Heart right ventricle (tissue), 16 donors: ENCODE data around the gene TRIM44. TPM values are rescaled to one million over a fixed set of nuclear protein-coding genes. Genes with fewer than 3 reads are reported as not detected.

Experiments used
- ATAC-seq, 8 donors: fragments of 200-7000 bp; cut with Tn5 transposase; one replicate each; pipeline ENCODE4 v1.9.1; 2020; ENCODE audit warnings: mild to moderate bottlenecking in 8 of 8, moderate library complexity in 8 of 8, moderate number of reproducible peaks in 1 of 8
- DNase-seq, 2 donors: peaks; one replicate each; pipeline ENCODE4 v3.0.0-alpha.2; 2020
- H3K27ac ChIP-seq, 10 donors: fragments of 200-600 bp; sonication (generic) in 2 of 10; one replicate each; pipeline versions ENCODE4 v1.5.0 to v1.8.0; 2020 to 2022; ENCODE audit warnings: mild to moderate bottlenecking in 3 of 10
- H3K27me3 ChIP-seq, 7 donors: fragments of 200-600 bp; one replicate each; pipeline ENCODE4 v1.8.0; 2021 to 2022; ENCODE audit warnings: mild to moderate bottlenecking in 2 of 7
- H3K36me3 ChIP-seq, 9 donors: fragments of 200-600 bp; sonication (generic) in 1 of 9; one replicate each; pipeline versions ENCODE4 v1.5.0 to v1.8.0; 2020 to 2022; ENCODE audit warnings: mild to moderate bottlenecking in 2 of 9
- H3K4me1 ChIP-seq, 9 donors: fragments of 200-600 bp; sonication (generic) in 1 of 9; one replicate each; pipeline versions ENCODE4 v1.5.0 to v1.8.0; 2020 to 2022; ENCODE audit warnings: mild to moderate bottlenecking in 4 of 9
- H3K4me3 ChIP-seq, 10 donors: fragments of 200-600 bp; sonication (generic) in 2 of 10; one replicate each; pipeline versions ENCODE4 v1.5.0 to v1.8.0; 2020 to 2022; ENCODE audit warnings: mild to moderate bottlenecking in 7 of 10, moderate library complexity in 2 of 10
- H3K9me3 ChIP-seq, 11 donors: fragments of 200-600 bp in 10 of 11; sonication (generic) in 2 of 11; one replicate each; pipeline versions ENCODE4 v1.5.0 to v1.8.0; 2013 to 2022; ENCODE audit warnings: mild to moderate bottlenecking in 2 of 11, control low read depth in 1 of 11, moderate library complexity in 1 of 11
- CTCF ChIP-seq, 9 donors: fragments of 200-600 bp; sonication (generic) in 2 of 9; IDR thresholded peaks; one replicate each; pipeline versions ENCODE4 v1.5.0 to v1.8.0; 2021 to 2022; ENCODE audit warnings: antibody characterized with exemption in 9 of 9, mild to moderate bottlenecking in 5 of 9, moderate library complexity in 1 of 9
- WGBS, 2 donors: extraction: QIAGEN DNeasy Blood & Tissue Kit; methylation state at CpG; one replicate each; pipeline ENCODE4 v1.1.7; 2013; ENCODE audit warnings: inconsistent platforms in 1 of 2; 5-methylcytosine and 5-hydroxymethylcytosine counted together
- intact Hi-C, 10 donors: fragments of 100-400 bp; cut with DNase I; formaldehyde crosslinking; loops; one replicate each; pipeline versions ENCODE4 v1.11.1 to v1.14.2; 2022
- polyA plus RNA-seq, 2 donors: library from polyadenylated mRNA; stranded (reverse); fragments of 200-250 nt; gene quantifications; one replicate each; pipeline ENCODE4 v1.2.3, GENCODE V29; 2013
- total RNA-seq, 10 donors: library from RNA; stranded (reverse); fragmentation: NEBNext Ultra II Directional in 3 of 10; extraction: Animal tissue kit (Norgen Biotek cat#: 25700) in 3 of 10; gene quantifications; one replicate each; pipeline versions ENCODE4 v1.2.1 to v1.2.4, GENCODE V29; 2021 to 2023
- donor health status: Arrhythmogenic right ventricular cardiomyopathy.
- donor health status: ischemic (EF 13 %, LVEDD 7.1; RV severe dilation, severe dysfunction).
- donor health status: healthy with polysubstance abuse.
- donor health status: DM: no; HTN: yes; CAD: no.
- donor health status: DM: no; HTN: no; CAD: no.
- donor health status: ischemic (EF 25% LVEDD 6.9; RV normal size, moderate dysfunction).
- donor health status: ischemic (EF 25% LVEDD 5.7; RV mildly dilated, moderate dysfunction).
- donor health status: healthy.
- donor health status: DM: yes; HTN: yes; CAD: no.
- donor health status: Ischemic cardiomyopathy.
- donor health status: ischemic (EF 35%, LVEDD 5.7; RV mildly dilated, moderate dysfunction).
- donor health status: nonischemic (EF 11% LVEDD 7.7; RV severe dilation, severe dysfunction).
- donor health status: DM: yes; HTN: yes; CAD: no.
- donor health status: PGD.
- donor health status: ischemic (EF 29% LVEDD 5.4; RV normal size, mild dysfunction).
- donor health status: nonischemic (EF 23%, LVEDD 6.1; RV moderate dilation, normal function).

Gene TRIM44
- total and polyA plus RNA-seq, 12 donors = 6.4 to 59.2 (median 44.5) TPM

DNA sequence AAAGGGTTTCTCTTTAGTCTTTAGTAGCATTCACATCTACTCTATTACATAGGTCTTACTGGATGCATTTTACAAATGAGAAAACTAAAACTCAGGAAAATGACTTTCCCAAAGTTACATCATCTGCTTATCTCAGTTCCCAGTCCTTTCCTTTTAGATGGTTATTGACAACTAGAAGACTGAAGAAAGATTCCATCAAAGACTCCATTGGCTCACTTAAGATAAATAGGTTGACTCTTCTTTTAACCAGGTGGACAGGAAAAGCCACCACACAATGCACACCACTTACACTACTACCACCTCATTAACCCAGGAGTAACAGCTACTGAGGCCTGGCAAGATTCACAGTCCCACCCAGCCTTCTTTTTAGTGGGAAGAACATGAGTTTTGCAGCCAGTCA lies 123.6 kb downstream of the TRIM44 start:
- H3K36me3 ChIP-seq = no peaks in the 10 kb centered on the region
- peaks cover 0 to 41% (median 26%) of the 10 kb centered on the region in 9 donors for H3K4me1 ChIP-seq
- H3K4me3 ChIP-seq = no peak overlapping the region
- DNase-seq (no peak), ATAC-seq (no peak)
- intact Hi-C loops = no loop called here
- H3K9me3 ChIP-seq = no peaks in the 10 kb centered on the region
- no peak for TF ChIP-seq CTCF (IDR thresholded peaks at IDR 0.05)
- H3K27ac ChIP-seq = no peak overlapping the region
- H3K27me3 ChIP-seq = no peaks in the 10 kb centered on the region

DNA sequence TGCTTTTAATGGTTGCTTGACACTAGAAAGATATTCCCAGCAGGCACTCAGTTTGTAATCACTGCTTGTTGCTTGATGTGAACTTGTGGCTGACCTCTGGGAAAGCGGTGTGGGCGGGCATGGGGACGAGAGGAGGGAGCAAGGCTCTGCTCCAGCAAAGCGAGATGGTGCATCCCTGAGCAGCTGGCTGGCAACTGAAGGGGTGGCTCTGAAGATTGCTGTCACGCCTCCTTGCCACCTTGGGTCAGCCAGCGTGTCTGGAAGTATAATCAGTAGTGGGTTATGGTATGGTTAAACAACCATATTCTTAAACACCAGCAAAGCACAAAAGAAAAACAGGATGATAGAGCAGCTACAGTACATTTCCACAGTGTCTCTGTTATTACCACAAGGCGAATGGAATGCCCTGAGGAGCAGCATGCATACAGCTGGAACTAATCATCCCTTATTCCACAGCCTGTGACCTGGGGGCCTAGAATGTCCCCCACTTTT lies 124.5 kb downstream of the TRIM44 start:
- intact Hi-C loops = no loop called here
- peak in 2 of 8 donors; percentile 38 to 40 for ATAC-seq
- Histone ChIP-seq H3K36me3 (no peaks in the 10 kb centered on the region), H3K9me3 (no peaks in the 10 kb centered on the region), H3K4me3 (no peak overlapping the region), H3K4me1 (peaks cover 0 to 38% (median 18%) of the 10 kb centered on the region in 9 donors), H3K27me3 (no peaks in the 10 kb centered on the region), H3K27ac (no peak overlapping the region)
- whole genome bisulfite sequencing, 2 donors = 70 to 78% methylated on average over 7 of the region's 7 CpGs
- DNase-seq = no peak
- no peak for TF ChIP-seq CTCF (IDR thresholded peaks at IDR 0.05)

GRCh38 chr11:35787626-35788025 lies 125.1 kb downstream of the TRIM44 start:
- DNase-seq (no peak), ATAC-seq (no peak)
- Histone ChIP-seq H3K4me3 (no peak overlapping the region), H3K27ac (no peak overlapping the region), H3K4me1 (peaks cover 0 to 36% (median 18%) of the 10 kb centered on the region in 9 donors), H3K27me3 (no peaks in the 10 kb centered on the region), H3K9me3 (no peaks in the 10 kb centered on the region), H3K36me3 (no peaks in the 10 kb centered on the region)
- intact Hi-C loops = no loop called here
- no peak for TF ChIP-seq CTCF (IDR thresholded peaks at IDR 0.05)
- 96 to 98% methylated on average over 1 of the region's 1 CpG for WGBS, 2 donors

- Histone ChIP-seq H3K9me3 (no peaks in the 10 kb centered on the region), H3K4me3 (no peak overlapping the region), H3K4me1 (peaks cover 0 to 53% (median 21%) of the 10 kb centered on the region in 9 donors), H3K36me3 (no peaks in the 10 kb centered on the region), H3K27me3 (no peaks in the 10 kb centered on the region), H3K27ac (no peak overlapping the region)
- 51 to 58% methylated on average over 6 of the region's 6 CpGs for WGBS, 2 donors
- ATAC-seq (peak in 3 of 8 donors; percentile 26 to 63 (median 57)), DNase-seq (no peak)
- TF ChIP-seq CTCF (IDR thresholded peaks at IDR 0.05) = no peak
- intact Hi-C loops = no loop called here
Observed at GRCh38 chr11:35791088-35791958, 128.7 kb downstream of the TRIM44 start.
